Measurements from ENCODE around the gene ARHGAP18.
"Not testable (repeated sequence)": the region's sequence is repeated elsewhere in the genome, so short reads cannot be mapped to it uniquely, and the experiment has no call there.

ARHGAP18 gene

DNA sequence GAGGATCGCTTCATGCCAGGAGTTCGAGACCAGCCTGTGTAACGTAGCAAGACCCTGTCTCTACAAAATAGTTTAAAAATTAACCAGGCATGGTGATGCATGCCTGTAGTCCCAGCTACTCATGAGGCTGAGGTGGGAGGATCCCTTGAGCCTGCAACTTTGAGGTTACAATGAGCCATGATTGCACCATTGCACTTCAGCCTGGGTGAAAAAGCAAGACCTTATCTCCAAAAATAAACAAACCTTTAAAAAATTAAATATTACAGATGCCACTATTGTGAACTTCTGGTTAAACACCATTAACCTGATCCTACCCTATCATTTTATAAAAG is 116.8 kb downstream of the ARHGAP18 start:
- Mint-ChIP-seq H3K9me3 (no peaks in the 10 kb centered on the region), H3K4me3 (no peak overlapping the region), H3K36me3 (peaks cover 4% of the 10 kb centered on the region), H3K27ac (no peak overlapping the region), H3K27me3 (no peaks in the 10 kb centered on the region), H3K4me1 (no peaks in the 10 kb centered on the region)
- CTCF ChIA-PET = interaction anchor here (2.3 kb wide), 1 partner anchor 92 kb away, joined by 6 read pairs; no protein-coding TSS in a partner anchor
- DNase-seq = no peak

- Mint-ChIP-seq H3K27me3 (no peaks in the 10 kb centered on the region), H3K36me3 (peaks cover 4% of the 10 kb centered on the region)
- CTCF ChIA-PET = interaction anchor here (2.3 kb wide), 1 partner anchor 91 kb away, joined by 6 read pairs; no protein-coding TSS in a partner anchor
Measured at GRCh38 chr6:129592516-129593232, 117.3 kb downstream of the ARHGAP18 start.

GRCh38 chr6:129590408-129591022 is 119.5 kb downstream of the ARHGAP18 start:
- H3K4me3 Mint-ChIP-seq = no peak overlapping the region

More at GRCh38 chr6:129592516-129593232, 117.3 kb downstream of the ARHGAP18 start:
- Mint-ChIP-seq H3K4me1 (no peaks in the 10 kb centered on the region), H3K9me3 (peaks cover under 1% of the 10 kb centered on the region), H3K4me3 (no peak overlapping the region), H3K27ac (no peak overlapping the region)
- no peak for DNase-seq

DNA sequence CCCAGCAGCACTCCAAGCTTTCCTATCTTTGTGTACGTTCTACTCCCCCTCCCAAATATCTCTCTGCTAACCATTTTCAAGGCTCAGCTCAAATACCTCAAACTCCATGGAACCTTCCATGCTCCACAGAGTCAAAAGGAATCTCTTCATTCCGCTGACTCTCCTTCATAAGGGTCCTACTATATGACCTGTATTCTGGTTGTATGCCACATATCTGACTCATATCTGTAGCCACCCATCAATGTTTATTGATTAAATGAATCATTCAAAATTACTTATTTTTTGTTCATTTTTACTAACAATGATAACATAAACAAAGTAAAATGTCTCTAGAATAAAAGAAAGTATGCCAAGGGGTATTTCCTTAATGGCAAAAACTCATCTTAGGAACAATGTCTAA is 123.2 kb downstream of the ARHGAP18 start:
- H3K36me3 Mint-ChIP-seq = peaks cover 4% of the 10 kb centered on the region
- H3K27ac Mint-ChIP-seq = no peak overlapping the region

More at GRCh38 chr6:129590408-129591022, 119.5 kb downstream of the ARHGAP18 start:
- peaks cover 4% of the 10 kb centered on the region for H3K36me3 Mint-ChIP-seq
- H3K4me1 Mint-ChIP-seq = no peaks in the 10 kb centered on the region
- DNase-seq = no peak
- CTCF ChIA-PET = interaction anchor here (0.8 to 2.1 kb wide), 5 partner anchors 8 to 184 kb away, joined by 3 to 13 read pairs (median 4); no protein-coding TSS in a partner anchor
- H3K9me3 Mint-ChIP-seq = peaks cover 2% of the 10 kb centered on the region
- H3K27me3 Mint-ChIP-seq = no peaks in the 10 kb centered on the region
- H3K27ac Mint-ChIP-seq = no peak overlapping the region

DNA sequence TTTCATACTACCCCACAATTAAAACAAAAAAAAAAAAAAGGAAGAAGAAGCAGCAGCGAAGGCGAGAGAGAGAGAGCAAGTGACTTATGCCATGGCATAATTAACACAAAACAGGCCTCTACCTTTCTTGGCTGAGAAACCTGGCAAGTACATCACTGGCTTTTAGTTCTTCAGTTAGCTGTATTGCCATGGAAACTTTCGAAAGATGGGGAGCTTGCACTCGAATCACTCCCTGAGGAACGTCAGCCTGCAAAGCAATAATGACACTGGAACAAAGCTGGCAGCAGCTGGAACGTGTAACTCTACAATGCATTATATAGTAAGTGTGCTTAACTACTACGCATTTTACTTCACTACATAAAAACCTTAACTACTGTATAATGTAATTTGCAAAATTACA is 126.1 kb downstream of the ARHGAP18 start:
- no peaks in the 10 kb centered on the region for H3K4me1 Mint-ChIP-seq
- H3K9me3 Mint-ChIP-seq = peaks cover 2% of the 10 kb centered on the region
- CTCF ChIA-PET = interaction anchor here (0.6 kb wide), 1 partner anchor 1538 kb away, joined by 3 read pairs; no protein-coding TSS in a partner anchor
- no peak overlapping the region for H3K4me3 Mint-ChIP-seq
- H3K27ac Mint-ChIP-seq = no peak overlapping the region
- H3K36me3 Mint-ChIP-seq = no peaks in the 10 kb centered on the region
- no peak for DNase-seq
- H3K27me3 Mint-ChIP-seq = no peaks in the 10 kb centered on the region

More for the DNA sequence above, 123.2 kb downstream of the ARHGAP18 start:
- no peak overlapping the region for H3K4me3 Mint-ChIP-seq
- H3K4me1 Mint-ChIP-seq = no peaks in the 10 kb centered on the region
- DNase-seq = no peak
- H3K27me3 Mint-ChIP-seq = no peaks in the 10 kb centered on the region
- CTCF ChIA-PET = no interaction called here
- peaks cover 2% of the 10 kb centered on the region for H3K9me3 Mint-ChIP-seq

DNA sequence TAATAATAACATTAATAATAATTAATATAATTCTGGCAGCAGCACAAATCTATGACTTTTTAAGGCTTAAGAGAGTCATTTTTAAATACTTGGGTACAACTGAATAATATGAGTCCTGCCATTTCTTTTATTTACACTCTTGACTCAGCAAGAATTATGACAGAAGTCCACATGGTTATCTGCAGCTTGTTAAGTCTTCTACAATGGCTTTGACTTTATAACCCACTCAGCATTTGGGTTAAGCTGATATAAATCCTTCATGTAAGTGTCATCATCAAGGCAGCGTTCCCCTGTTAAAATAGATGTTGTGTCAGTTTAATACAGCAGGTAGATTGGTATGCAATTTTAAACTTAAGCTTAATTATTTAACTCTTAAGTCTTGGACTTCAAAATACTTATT is 131.7 kb downstream of the ARHGAP18 start:
- peaks cover 7% of the 10 kb centered on the region for H3K4me1 Mint-ChIP-seq
- DNase-seq = no peak
- no peak overlapping the region for H3K4me3 Mint-ChIP-seq
- peaks cover 2% of the 10 kb centered on the region for H3K9me3 Mint-ChIP-seq
- no peaks in the 10 kb centered on the region for H3K27me3 Mint-ChIP-seq
- peaks cover 5% of the 10 kb centered on the region for H3K36me3 Mint-ChIP-seq
- CTCF ChIA-PET = interaction anchor here (0.9 to 1.7 kb wide), 5 partner anchors 10 to 208 kb away, joined by 3 to 5 read pairs (median 4); no protein-coding TSS in a partner anchor
- no peak overlapping the region for H3K27ac Mint-ChIP-seq

DNA sequence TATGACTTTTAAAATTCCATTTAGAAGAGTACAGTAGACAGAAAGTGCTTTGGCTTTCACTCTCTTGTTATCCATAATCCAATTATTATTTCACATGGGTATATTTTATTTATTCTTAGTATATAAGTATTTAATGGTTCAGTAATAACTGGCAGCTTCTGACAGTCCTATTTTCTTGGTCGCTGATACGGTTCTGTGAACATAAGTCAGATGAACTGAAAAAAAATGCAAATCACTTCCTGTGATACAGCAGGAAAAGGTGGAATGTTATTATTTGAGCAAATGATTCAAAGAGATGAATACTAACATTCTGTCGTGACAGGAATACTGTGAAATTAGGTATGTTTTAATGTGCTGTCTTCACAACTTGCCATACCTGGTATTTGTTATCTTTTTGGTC is 132.3 kb downstream of the ARHGAP18 start:
- H3K4me1 Mint-ChIP-seq = peaks cover 7% of the 10 kb centered on the region
- peaks cover 5% of the 10 kb centered on the region for H3K36me3 Mint-ChIP-seq
- DNase-seq = no peak
- H3K27me3 Mint-ChIP-seq = no peaks in the 10 kb centered on the region
- CTCF ChIA-PET = interaction anchor here (1.7 kb wide), 1 partner anchor 9 kb away, joined by 4 read pairs; no protein-coding TSS in a partner anchor
- H3K27ac Mint-ChIP-seq = no peak overlapping the region
- peaks cover 2% of the 10 kb centered on the region for H3K9me3 Mint-ChIP-seq
- H3K4me3 Mint-ChIP-seq = no peak overlapping the region

DNA sequence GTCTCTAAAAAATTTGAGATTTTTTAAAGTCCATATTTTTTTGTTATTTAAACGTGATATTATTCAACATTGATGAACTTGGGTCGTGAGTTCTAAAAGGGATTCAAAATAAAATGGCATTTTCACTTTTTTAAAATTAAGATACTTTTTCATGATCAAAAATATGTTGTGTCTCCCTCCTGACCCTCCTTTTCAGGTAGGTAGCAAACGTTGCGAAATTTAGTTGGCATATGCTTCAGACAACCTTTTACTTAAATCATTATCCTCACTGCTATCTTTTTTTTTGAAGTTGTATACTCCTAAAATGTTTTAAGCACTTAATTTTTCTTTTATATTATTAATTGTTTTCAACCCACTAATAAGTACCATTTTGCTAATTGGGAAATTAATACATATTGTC is 133.5 kb downstream of the ARHGAP18 start:
- no peak overlapping the region for H3K4me3 Mint-ChIP-seq
- CTCF ChIA-PET = no interaction called here
- peaks cover 7% of the 10 kb centered on the region for H3K4me1 Mint-ChIP-seq
- H3K36me3 Mint-ChIP-seq = peaks cover 5% of the 10 kb centered on the region
- H3K9me3 Mint-ChIP-seq = peaks cover 2% of the 10 kb centered on the region
- H3K27ac Mint-ChIP-seq = no peak overlapping the region
- no peaks in the 10 kb centered on the region for H3K27me3 Mint-ChIP-seq
- DNase-seq = no peak

- Mint-ChIP-seq H3K27ac (no peak overlapping the region), H3K4me3 (no peak overlapping the region), H3K9me3 (peaks cover 5% of the 10 kb centered on the region), H3K27me3 (no peaks in the 10 kb centered on the region), H3K36me3 (peaks cover 5% of the 10 kb centered on the region), H3K4me1 (peaks cover 7% of the 10 kb centered on the region)
- no peak for DNase-seq
- CTCF ChIA-PET = interaction anchor here (0.6 to 1.0 kb wide), 4 partner anchors 10 to 152 kb away, joined by 3 to 5 read pairs (median 3); no protein-coding TSS in a partner anchor
Measured at GRCh38 chr6:129575378-129576118, 134.4 kb downstream of the ARHGAP18 start.

- not testable (repeated sequence) for DNase-seq, H3K9me3 Mint-ChIP-seq, H3K4me3 Mint-ChIP-seq, H3K27ac Mint-ChIP-seq, H3K4me1 Mint-ChIP-seq, H3K36me3 Mint-ChIP-seq, H3K27me3 Mint-ChIP-seq
- CTCF ChIA-PET = interaction anchor here (0.8 to 1.0 kb wide), 3 partner anchors 9 to 153 kb away, joined by 3 to 5 read pairs (median 3); no protein-coding TSS in a partner anchor
Measured at GRCh38 chr6:129574605-129575004, 135.4 kb downstream of the ARHGAP18 start.

GRCh38 chr6:129570929-129571328 is 139.0 kb downstream of the ARHGAP18 start:
- not testable (repeated sequence) for H3K36me3 Mint-ChIP-seq, H3K4me3 Mint-ChIP-seq, H3K27me3 Mint-ChIP-seq, DNase-seq, H3K27ac Mint-ChIP-seq, H3K4me1 Mint-ChIP-seq, H3K9me3 Mint-ChIP-seq
- CTCF ChIA-PET = interaction anchor here (1.2 kb wide), 1 partner anchor 71 kb away, joined by 3 read pairs; no protein-coding TSS in a partner anchor

- CTCF ChIA-PET = interaction anchor here (0.7 to 3.2 kb wide), 7 partner anchors 10 to 241 kb away, joined by 3 to 23 read pairs (median 4); no protein-coding TSS in a partner anchor
- peaks cover 2% of the 10 kb centered on the region for H3K36me3 Mint-ChIP-seq
- peaks cover 3% of the 10 kb centered on the region for H3K9me3 Mint-ChIP-seq
- DNase-seq = no peak
- no peak overlapping the region for H3K4me3 Mint-ChIP-seq
- no peak overlapping the region for H3K27ac Mint-ChIP-seq
- H3K27me3 Mint-ChIP-seq = peaks cover 4% of the 10 kb centered on the region
- no peaks in the 10 kb centered on the region for H3K4me1 Mint-ChIP-seq
Measured at GRCh38 chr6:129568015-129568414, 142.0 kb downstream of the ARHGAP18 start.

- peaks cover 2% of the 10 kb centered on the region for H3K36me3 Mint-ChIP-seq
- peaks cover 4% of the 10 kb centered on the region for H3K27me3 Mint-ChIP-seq
- H3K4me3 Mint-ChIP-seq = no peak overlapping the region
- DNase-seq = peak; percentile 52
- no peaks in the 10 kb centered on the region for H3K4me1 Mint-ChIP-seq
- no peak overlapping the region for H3K27ac Mint-ChIP-seq
- peaks cover 3% of the 10 kb centered on the region for H3K9me3 Mint-ChIP-seq
- CTCF ChIA-PET = interaction anchor here (0.7 to 3.2 kb wide), 11 partner anchors 11 to 240 kb away, joined by 3 to 23 read pairs (median 3); no protein-coding TSS in a partner anchor
Measured at GRCh38 chr6:129567374-129567773, 142.6 kb downstream of the ARHGAP18 start.

DNA sequence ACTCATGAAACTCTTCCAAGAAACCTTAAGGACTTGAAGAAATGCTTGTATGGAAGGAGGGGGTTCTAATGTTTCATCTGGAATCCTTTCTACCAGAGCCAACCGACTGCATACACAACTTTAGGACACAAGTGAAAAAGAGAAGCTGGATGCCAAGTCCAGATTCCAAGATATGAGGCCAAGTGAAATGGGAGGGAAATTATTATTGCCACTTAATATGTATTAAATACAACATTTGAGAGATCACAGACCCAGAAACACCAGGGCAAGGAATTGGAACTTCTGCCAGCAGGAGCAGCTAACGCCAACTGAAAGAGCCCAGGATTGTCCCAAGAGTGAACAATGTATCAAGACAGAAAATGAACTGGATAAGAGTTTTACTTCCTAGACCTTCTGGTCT is 144.2 kb downstream of the ARHGAP18 start:
- Mint-ChIP-seq H3K36me3 (peaks cover 2% of the 10 kb centered on the region), H3K9me3 (peaks cover under 1% of the 10 kb centered on the region), H3K27me3 (peaks cover 4% of the 10 kb centered on the region), H3K4me1 (no peaks in the 10 kb centered on the region), H3K27ac (no peak overlapping the region), H3K4me3 (no peak overlapping the region)
- CTCF ChIA-PET = interaction anchor here (0.9 to 3.2 kb wide), 5 partner anchors 9 to 209 kb away, joined by 3 to 23 read pairs (median 7); no protein-coding TSS in a partner anchor
- no peak for DNase-seq

Measured in activated naive CD4-positive, alpha-beta T cell treated with anti-CD3 and anti-CD28 coated beads, Interleukin-2, amount 10 ng/mL, durations not matched to agents 7 days and 5 days (primary cell).